H9 (cell line): ENCODE results near the gene DNAI1. TPM values are rescaled to one million over a fixed set of nuclear protein-coding genes. Genes with fewer than 3 reads are reported as not detected.

Source experiments
- DNase-seq: peaks from one replicate; pipeline ENCODE4 v3.0.0-alpha.2; 2017
- H2AFZ ChIP-seq: one replicate; pipeline ENCODE4 v1.6.1; 2013; ENCODE audit warnings: mild to moderate bottlenecking, low read length, control low read depth, moderate library complexity
- H2AK5ac ChIP-seq: 2 replicates; pipeline ENCODE4 v1.6.1; 2013; ENCODE audit warnings: low read length, control low read depth, mixed read lengths; ENCODE audit not compliant: insufficient read length
- H2BK120ac ChIP-seq: one replicate; pipeline ENCODE4 v1.6.1; 2013; ENCODE audit warnings: low read depth, mild to moderate bottlenecking, low read length, control low read depth, inconsistent platforms; ENCODE audit not compliant: poor library complexity, severe bottlenecking
- H2BK12ac ChIP-seq: 2 replicates; pipeline ENCODE4 v1.6.1; 2013; ENCODE audit warnings: low read length, control low read depth, mixed read lengths, low read depth; ENCODE audit not compliant: insufficient read length
- H2BK15ac ChIP-seq: 2 replicates; pipeline ENCODE4 v1.6.1; 2013; ENCODE audit warnings: low read depth, low read length, control low read depth
- H2BK20ac ChIP-seq: one replicate; pipeline ENCODE4 v1.6.1; 2013; ENCODE audit warnings: low read depth, mild to moderate bottlenecking, low read length, control low read depth, inconsistent platforms; ENCODE audit not compliant: poor library complexity, severe bottlenecking
- H2BK5ac ChIP-seq: 2 replicates; pipeline ENCODE4 v1.6.1; 2013; ENCODE audit warnings: low read length, control low read depth, mixed read lengths; ENCODE audit not compliant: insufficient read length
- H3K14ac ChIP-seq: 2 replicates; pipeline ENCODE4 v1.6.1; 2013; ENCODE audit warnings: low read length, control low read depth; ENCODE audit not compliant: insufficient read depth
- H3K18ac ChIP-seq: 2 replicates; pipeline ENCODE4 v1.6.1; 2013; ENCODE audit warnings: low read depth, mild to moderate bottlenecking, mixed read lengths, low read length, control low read depth; ENCODE audit not compliant: insufficient read length
- H3K23ac ChIP-seq: 2 replicates; pipeline ENCODE4 v1.6.1; 2013; ENCODE audit warnings: low read length, control low read depth, mixed read lengths, low read depth; ENCODE audit not compliant: insufficient read length
- H3K23me2 ChIP-seq: 2 replicates; pipeline ENCODE4 v1.6.1; 2013; ENCODE audit warnings: low read depth, mild to moderate bottlenecking, mixed read lengths, low read length, control low read depth; ENCODE audit not compliant: insufficient read length, poor library complexity, severe bottlenecking
- H3K27ac ChIP-seq: 2 replicates; pipeline ENCODE4 v1.5.1; 2013; ENCODE audit warnings: low read length, control low read depth, mixed read lengths, low read depth; ENCODE audit not compliant: insufficient read length
- H3K27me3 ChIP-seq: 2 replicates; pipeline ENCODE4 v1.6.1; 2013; ENCODE audit warnings: low read length, control low read depth, inconsistent platforms; ENCODE audit not compliant: insufficient read depth
- H3K4ac ChIP-seq: 2 replicates; pipeline ENCODE4 v1.6.1; 2013; ENCODE audit warnings: low read depth, mild to moderate bottlenecking, control low read depth, inconsistent platforms, low read length, moderate library complexity
- H3K4me1 ChIP-seq: 2 replicates; pipeline ENCODE4 v1.6.1; 2013; ENCODE audit warnings: low read length, control low read depth, inconsistent platforms; ENCODE audit not compliant: insufficient read depth
- H3K4me2 ChIP-seq: 2 replicates; pipeline ENCODE4 v1.6.1; 2013; ENCODE audit warnings: low read length, control low read depth, mixed read lengths; ENCODE audit not compliant: insufficient read length, insufficient read depth
- H3K56ac ChIP-seq: 2 replicates; pipeline ENCODE4 v1.6.1; 2013; ENCODE audit warnings: low read depth, mild to moderate bottlenecking, mixed read lengths, low read length, control low read depth; ENCODE audit not compliant: insufficient read length
- H3K79me1 ChIP-seq: 2 replicates; pipeline ENCODE4 v1.6.1; 2013; ENCODE audit warnings: low read depth, mild to moderate bottlenecking, moderate library complexity, low read length, control low read depth, inconsistent platforms; ENCODE audit not compliant: insufficient read depth, poor library complexity, severe bottlenecking
- H3K79me2 ChIP-seq: 2 replicates; pipeline ENCODE4 v1.6.1; 2013; ENCODE audit warnings: low read length, control low read depth, inconsistent platforms; ENCODE audit not compliant: insufficient read depth
- H3K9ac ChIP-seq: 2 replicates; pipeline ENCODE4 v1.6.1; 2013; ENCODE audit warnings: low read length, control low read depth, mixed read lengths; ENCODE audit not compliant: insufficient read length; ENCODE audit errors: extremely low read depth
- H3K9me3 ChIP-seq: one replicate; pipeline ENCODE4 v1.6.1; 2013; ENCODE audit warnings: low read depth, low read length, inconsistent platforms; ENCODE audit not compliant: control insufficient read depth
- H3T11ph ChIP-seq: one replicate; pipeline ENCODE4 v1.6.1; 2013; ENCODE audit warnings: mild to moderate bottlenecking, low read length, control low read depth, inconsistent platforms
- H4K20me1 ChIP-seq: one replicate; pipeline ENCODE4 v1.6.1; 2013; ENCODE audit not compliant: control insufficient read depth, insufficient read length, insufficient read depth
- H4K5ac ChIP-seq: 2 replicates; pipeline ENCODE4 v1.6.1; 2013; ENCODE audit warnings: low read depth, mild to moderate bottlenecking, mixed read lengths, low read length, control low read depth; ENCODE audit not compliant: insufficient read length
- H4K8ac ChIP-seq: replicated peaks from 2 replicates; pipeline ENCODE4 v1.6.1; 2013; ENCODE audit warnings: low read length, control low read depth, mixed read lengths, low read depth; ENCODE audit not compliant: insufficient read length
- H4K91ac ChIP-seq: 2 replicates; pipeline ENCODE4 v1.6.1; 2013; ENCODE audit warnings: low read depth, mild to moderate bottlenecking, moderate library complexity, mixed read lengths, low read length, control low read depth; ENCODE audit not compliant: insufficient read length
- H3K27ac Mint-ChIP-seq, 3 experiments: 2 replicates in 2 of 3; 3 replicates in 1 of 3; pipeline ENCODE4 v1.8.0; 2020 to 2021; ENCODE audit warnings: mixed read lengths in 3 of 3, mild to moderate bottlenecking in 1 of 3, moderate library complexity in 1 of 3
- H3K27me3 Mint-ChIP-seq: 2 replicates; pipeline ENCODE4 v1.8.0; 2021; ENCODE audit warnings: low read depth, mild to moderate bottlenecking, moderate library complexity, mixed read lengths
- H3K36me3 Mint-ChIP-seq, 3 experiments: 2 replicates in 2 of 3; 3 replicates in 1 of 3; pipeline ENCODE4 v1.8.0; 2020 to 2021; ENCODE audit warnings: low read depth in 3 of 3, mixed read lengths in 3 of 3; ENCODE audit not compliant: insufficient read depth in 1 of 3
- H3K4me1 Mint-ChIP-seq, 2 experiments: 2 replicates each; pipeline ENCODE4 v1.8.0; 2020; ENCODE audit warnings: mixed read lengths in 2 of 2
- H3K4me3 Mint-ChIP-seq, 2 experiments: 2 replicates in 1 of 2; 3 replicates in 1 of 2; pipeline ENCODE4 v1.8.0; 2020 to 2021; ENCODE audit warnings: mild to moderate bottlenecking in 2 of 2, mixed read lengths in 2 of 2, moderate library complexity in 1 of 2
- H3K9me3 Mint-ChIP-seq, 2 experiments: 2 replicates in 1 of 2; 3 replicates in 1 of 2; pipeline ENCODE4 v1.8.0; 2020; ENCODE audit warnings: mild to moderate bottlenecking in 2 of 2, mixed read lengths in 2 of 2, moderate library complexity in 1 of 2
- CTCF ChIP-seq: fragments of 200-600 bp; sonication (generic); conservative IDR thresholded peaks from 3 replicates; pipeline ENCODE4 v1.8.0; 2021; ENCODE audit warnings: antibody characterized with exemption, mild to moderate bottlenecking
- WGBS: extraction: QIAGEN DNeasy Blood & Tissue Kit; methylation state at CpG from one replicate; pipeline ENCODE4 v1.1.7; 2013; ENCODE audit warnings: missing lambda C conversion rate, low lambda C conversion rate, mixed read lengths; ENCODE audit not compliant: insufficient read length; ENCODE audit errors: extremely low coverage; 5-methylcytosine and 5-hydroxymethylcytosine counted together
- total RNA-seq: library from RNA; stranded (reverse); gene quantifications from 2 replicates; pipeline ENCODE4 v1.2.1, GENCODE V29; 2021

DNAI1 gene
- total RNA-seq, 1 experiment from 2014 or later: 0.22 TPM

- H3K27me3 Mint-ChIP-seq: peaks cover 6% of the 10 kb centered on the region; the same call in 1 of the 2 replicates
- no peak overlapping the region for H2BK12ac ChIP-seq
- no peaks in the 10 kb centered on the region for H3K27me3 ChIP-seq
- no peak overlapping the region for H2BK120ac ChIP-seq
- H3K36me3 Mint-ChIP-seq: no peaks in the 10 kb centered on the region
- H2BK15ac ChIP-seq: no peak overlapping the region
- no peak overlapping the region for H3K56ac ChIP-seq
- H3K14ac ChIP-seq: no peak overlapping the region
- no peaks in the 10 kb centered on the region for H3K9me3 ChIP-seq
- no peaks in the 10 kb centered on the region for H3K79me2 ChIP-seq
- no peak overlapping the region for H4K8ac ChIP-seq
- no peak overlapping the region for H4K91ac ChIP-seq
- H3K4me1 ChIP-seq: no peaks in the 10 kb centered on the region
- H3K79me1 ChIP-seq: no peaks in the 10 kb centered on the region
- no peak overlapping the region for H3K18ac ChIP-seq
- H2BK5ac ChIP-seq: no peak overlapping the region
- no peak overlapping the region for H3K4me2 ChIP-seq
- DNase-seq: peak; percentile 58
- no peak for TF ChIP-seq CTCF
- H3K4me1 Mint-ChIP-seq: no peaks in the 10 kb centered on the region
- H3K4me3 Mint-ChIP-seq: no peak overlapping the region
- no peak overlapping the region for H3T11ph ChIP-seq
- no peak overlapping the region for H3K23ac ChIP-seq
- no peak overlapping the region for H3K27ac ChIP-seq
- no peaks in the 10 kb centered on the region for H3K9me3 Mint-ChIP-seq
- H2AFZ ChIP-seq: no peak overlapping the region
- H3K4ac ChIP-seq: no peak overlapping the region
- H4K5ac ChIP-seq: no peak overlapping the region
- H2AK5ac ChIP-seq: no peak overlapping the region
- no peak overlapping the region for H3K9ac ChIP-seq
- no CpG with 5 or more reads among the region's 6 CpGs for WGBS
- H2BK20ac ChIP-seq: no peak overlapping the region
- no peaks in the 10 kb centered on the region for H4K20me1 ChIP-seq
- no peaks in the 10 kb centered on the region for H3K23me2 ChIP-seq
- H3K27ac Mint-ChIP-seq: no peak overlapping the region
Observed at GRCh38 chr9:34413231-34413852, 45.3 kb upstream of the DNAI1 start.
